Measurements from ENCODE around the gene VCL. TPM values are rescaled to one million over a fixed set of nuclear protein-coding genes. Genes with fewer than 3 reads are reported as not detected.
A peak's percentile ranks its signal among the peaks of the same experiment; 100 is the strongest.

Gene VCL
- total RNA-seq, 2 experiments from 2014 or later = 18.5 to 19.7 TPM

- POLR2A ChIA-PET = interaction anchor here (1.3 kb wide), 1 partner anchor 22 kb away, joined by 3 read pairs; no protein-coding TSS in a partner anchor
- intact Hi-C loops (cut with DNase I, micrococcal nuclease) = no loop called here
Measured at GRCh38 chr10:74099836-74100235, 101.9 kb downstream of the VCL start.

GRCh38 chr10:74103560-74104258 is 105.8 kb downstream of the VCL start:
- H3K9me3 ChIP-seq (ENCODE audit: control insufficient read depth in 1 of 2, insufficient read depth in 1 of 2, low read length in 2 of 2) = no peaks in the 10 kb centered on the region
- Mint-ChIP-seq H3K27ac (no peak overlapping the region), H3K4me3 (no peak overlapping the region), H3K9me3 (no peaks in the 10 kb centered on the region), H3K27me3 (no peaks in the 10 kb centered on the region), H3K4me1 (ENCODE audit: low read depth) (no peaks in the 10 kb centered on the region), H3K36me3 (ENCODE audit: low read depth) (peaks cover 94% of the 10 kb centered on the region)
- H3K4me1 ChIP-seq (ENCODE audit: insufficient read depth, low read length) = no peaks in the 10 kb centered on the region
- DNase-seq = peak in 1 of 14 experiments; percentile 13
- peaks cover 82% of the 10 kb centered on the region for H3K36me3 ChIP-seq (ENCODE audit: insufficient read depth, low read length)
- H3K27ac ChIP-seq (ENCODE audit: low read depth in 1 of 2, low read length in 2 of 2) = no peak overlapping the region
- intact Hi-C loops (cut with DNase I, micrococcal nuclease) = no loop called here
- H3K27me3 ChIP-seq (ENCODE audit: control insufficient read depth in 1 of 2, insufficient read depth in 2 of 2, low read length in 2 of 2) = no peaks in the 10 kb centered on the region
- ATAC-seq (ENCODE audit: poor library complexity) = no peak
- CTCF ChIA-PET = no interaction called here
- TF ChIP-seq, protein P1, sequence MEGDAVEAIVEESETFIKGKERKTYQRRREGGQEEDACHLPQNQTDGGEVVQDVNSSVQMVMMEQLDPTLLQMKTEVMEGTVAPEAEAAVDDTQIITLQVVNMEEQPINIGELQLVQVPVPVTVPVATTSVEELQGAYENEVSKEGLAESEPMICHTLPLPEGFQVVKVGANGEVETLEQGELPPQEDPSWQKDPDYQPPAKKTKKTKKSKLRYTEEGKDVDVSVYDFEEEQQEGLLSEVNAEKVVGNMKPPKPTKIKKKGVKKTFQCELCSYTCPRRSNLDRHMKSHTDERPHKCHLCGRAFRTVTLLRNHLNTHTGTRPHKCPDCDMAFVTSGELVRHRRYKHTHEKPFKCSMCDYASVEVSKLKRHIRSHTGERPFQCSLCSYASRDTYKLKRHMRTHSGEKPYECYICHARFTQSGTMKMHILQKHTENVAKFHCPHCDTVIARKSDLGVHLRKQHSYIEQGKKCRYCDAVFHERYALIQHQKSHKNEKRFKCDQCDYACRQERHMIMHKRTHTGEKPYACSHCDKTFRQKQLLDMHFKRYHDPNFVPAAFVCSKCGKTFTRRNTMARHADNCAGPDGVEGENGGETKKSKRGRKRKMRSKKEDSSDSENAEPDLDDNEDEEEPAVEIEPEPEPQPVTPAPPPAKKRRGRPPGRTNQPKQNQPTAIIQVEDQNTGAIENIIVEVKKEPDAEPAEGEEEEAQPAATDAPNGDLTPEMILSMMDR (IDR thresholded peaks at IDR 0.05) = no peak
- POLR2A ChIA-PET = no interaction called here
- no peak overlapping the region for H3K4me3 ChIP-seq (ENCODE audit: low read length)

More at GRCh38 chr10:74099836-74100235, 101.9 kb downstream of the VCL start:
- no peaks in the 10 kb centered on the region for H3K27me3 Mint-ChIP-seq
- no peak overlapping the region for H3K27ac ChIP-seq (ENCODE audit: low read depth in 1 of 2, low read length in 2 of 2)
- DNase-seq (no peak), ATAC-seq (ENCODE audit: poor library complexity) (no peak)
- H3K4me1 ChIP-seq (ENCODE audit: insufficient read depth, low read length) = no peaks in the 10 kb centered on the region
- no peaks in the 10 kb centered on the region for H3K9me3 Mint-ChIP-seq
- H3K4me3 Mint-ChIP-seq = no peak overlapping the region
- H3K4me3 ChIP-seq (ENCODE audit: low read length) = no peak overlapping the region
- no peaks in the 10 kb centered on the region for H3K4me1 Mint-ChIP-seq (ENCODE audit: low read depth)
- peaks cover 87% of the 10 kb centered on the region for H3K36me3 ChIP-seq (ENCODE audit: insufficient read depth, low read length)
- H3K9me3 ChIP-seq (ENCODE audit: control insufficient read depth in 1 of 2, insufficient read depth in 1 of 2, low read length in 2 of 2) = no peaks in the 10 kb centered on the region
- CTCF ChIA-PET = no interaction called here
- peaks cover 94% of the 10 kb centered on the region for H3K36me3 Mint-ChIP-seq (ENCODE audit: low read depth)
- TF ChIP-seq, protein P1 (IDR thresholded peaks at IDR 0.05) = no peak
- H3K27me3 ChIP-seq (ENCODE audit: control insufficient read depth in 1 of 2, insufficient read depth in 2 of 2, low read length in 2 of 2) = no peaks in the 10 kb centered on the region
- H3K27ac Mint-ChIP-seq = no peak overlapping the region

GRCh38 chr10:74104480-74104879 is 106.6 kb downstream of the VCL start:
- Mint-ChIP-seq H3K4me1 (ENCODE audit: low read depth) (no peaks in the 10 kb centered on the region), H3K27ac (no peak overlapping the region), H3K4me3 (no peak overlapping the region), H3K9me3 (no peaks in the 10 kb centered on the region), H3K27me3 (no peaks in the 10 kb centered on the region), H3K36me3 (ENCODE audit: low read depth) (peaks cover 94% of the 10 kb centered on the region)
- ChIA-PET CTCF (no interaction called here), POLR2A (no interaction called here)
- Histone ChIP-seq H3K4me3 (ENCODE audit: low read length) (no peak overlapping the region), H3K27ac (ENCODE audit: low read depth in 1 of 2, low read length in 2 of 2) (no peak overlapping the region), H3K27me3 (ENCODE audit: control insufficient read depth in 1 of 2, insufficient read depth in 2 of 2, low read length in 2 of 2) (no peaks in the 10 kb centered on the region), H3K9me3 (ENCODE audit: control insufficient read depth in 1 of 2, insufficient read depth in 1 of 2, low read length in 2 of 2) (no peaks in the 10 kb centered on the region), H3K4me1 (ENCODE audit: insufficient read depth, low read length) (no peaks in the 10 kb centered on the region), H3K36me3 (ENCODE audit: insufficient read depth, low read length) (peaks cover 82% of the 10 kb centered on the region)
- TF ChIP-seq, protein P1 (IDR thresholded peaks at IDR 0.05) = no peak
- DNase-seq (no peak), ATAC-seq (ENCODE audit: poor library complexity) (no peak)
- intact Hi-C loops (cut with DNase I, micrococcal nuclease) = no loop called here

All from CD4-positive, alpha-beta T cell (primary cell).